Left ventricle myocardium inferior (tissue), 1 donor: Measurements from ENCODE around the gene HS6ST2. TPM values are rescaled to one million over a fixed set of nuclear protein-coding genes. Genes with fewer than 3 reads are reported as not detected.

Experiments
- DNase-seq: peaks from one replicate; pipeline ENCODE4 v3.0.0-alpha.2; 2020
- H3K27ac ChIP-seq: fragments of 200-600 bp; replicated peaks from 2 replicates; pipeline ENCODE4 v1.8.0; 2021
- H3K27me3 ChIP-seq: fragments of 200-600 bp; 2 replicates; pipeline ENCODE4 v1.8.0; 2021; ENCODE audit warnings: low read depth
- H3K36me3 ChIP-seq: fragments of 200-600 bp; 2 replicates; pipeline ENCODE4 v1.8.0; 2021
- H3K4me1 ChIP-seq: fragments of 200-600 bp; 2 replicates; pipeline ENCODE4 v1.8.0; 2021
- H3K4me3 ChIP-seq: fragments of 200-600 bp; 2 replicates; pipeline ENCODE4 v1.8.0; 2021; ENCODE audit warnings: mild to moderate bottlenecking, moderate library complexity
- H3K9me3 ChIP-seq: fragments of 200-600 bp; replicated peaks from 2 replicates; pipeline ENCODE4 v1.8.0; 2021
- CTCF ChIP-seq: fragments of 200-600 bp; IDR thresholded peaks from 2 replicates; pipeline ENCODE4 v1.8.0; 2021; ENCODE audit warnings: antibody characterized with exemption, mild to moderate bottlenecking, borderline replicate concordance
- intact Hi-C: fragments of 100-400 bp; cut with micrococcal nuclease; formaldehyde crosslinking; loops from one replicate; pipeline ENCODE4 v1.11.0; 2022
- total RNA-seq: library from RNA; stranded (reverse); fragmentation: NEBNext Ultra II Directional; extraction: Animal tissue kit (Norgen Biotek cat#: 25700); gene quantifications from one replicate; pipeline ENCODE4 v1.2.1, GENCODE V29; 2021
- donor health status: DM: no; HTN: yes; CAD: no; lungs with severe emphysema.

The HS6ST2 gene
- total RNA-seq, 1 donor from 2014 or later: 0.19 TPM

GRCh38 chrX:132652871-132653270 lies 305.6 kb downstream of the HS6ST2 start:
- Histone ChIP-seq H3K27ac (no peak overlapping the region), H3K27me3 (no peaks in the 10 kb centered on the region), H3K4me3 (no peak overlapping the region), H3K36me3 (no peaks in the 10 kb centered on the region), H3K4me1 (no peaks in the 10 kb centered on the region), H3K9me3 (no peaks in the 10 kb centered on the region)
- no peak for DNase-seq
- intact Hi-C loops: no loop called here
- TF ChIP-seq CTCF: no peak

DNA sequence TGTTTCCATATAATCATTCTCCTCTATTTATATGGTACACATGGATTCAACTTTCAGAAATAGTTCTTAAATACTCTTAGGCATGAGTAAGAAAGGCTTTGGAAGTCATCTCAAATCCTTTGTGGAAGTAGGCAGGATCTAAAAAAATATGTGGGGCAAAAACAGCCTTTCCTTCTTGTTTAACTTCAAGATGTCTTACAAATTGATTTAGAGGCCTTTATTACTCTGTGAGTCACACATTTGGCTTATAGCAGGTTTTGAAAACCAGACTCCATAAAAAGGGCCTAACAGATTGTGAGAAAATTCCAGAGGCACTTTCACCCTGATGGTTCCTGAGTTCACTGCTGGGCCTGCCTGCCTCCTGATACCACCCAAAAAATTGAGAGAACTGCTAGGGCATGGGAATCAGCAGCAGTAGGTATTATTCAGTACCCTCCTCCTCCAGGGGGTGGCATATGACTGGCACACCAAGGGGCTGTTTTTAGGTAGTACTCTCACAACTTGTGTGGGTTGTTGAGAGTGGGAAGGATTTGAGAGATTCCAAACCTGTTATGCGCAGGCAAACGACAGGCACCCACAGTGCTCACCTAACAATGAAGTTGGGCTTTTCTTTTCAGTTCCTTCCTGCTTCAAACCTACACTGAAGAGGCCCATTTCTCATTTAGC lies 306.9 kb downstream of the HS6ST2 start:
- no peaks in the 10 kb centered on the region for H3K4me1 ChIP-seq
- H3K27me3 ChIP-seq: no peaks in the 10 kb centered on the region
- H3K4me3 ChIP-seq: no peak overlapping the region
- H3K27ac ChIP-seq: no peak overlapping the region
- DNase-seq: no peak
- intact Hi-C loops: no loop called here
- H3K36me3 ChIP-seq: no peaks in the 10 kb centered on the region
- no peaks in the 10 kb centered on the region for H3K9me3 ChIP-seq
- TF ChIP-seq CTCF: no peak

DNA sequence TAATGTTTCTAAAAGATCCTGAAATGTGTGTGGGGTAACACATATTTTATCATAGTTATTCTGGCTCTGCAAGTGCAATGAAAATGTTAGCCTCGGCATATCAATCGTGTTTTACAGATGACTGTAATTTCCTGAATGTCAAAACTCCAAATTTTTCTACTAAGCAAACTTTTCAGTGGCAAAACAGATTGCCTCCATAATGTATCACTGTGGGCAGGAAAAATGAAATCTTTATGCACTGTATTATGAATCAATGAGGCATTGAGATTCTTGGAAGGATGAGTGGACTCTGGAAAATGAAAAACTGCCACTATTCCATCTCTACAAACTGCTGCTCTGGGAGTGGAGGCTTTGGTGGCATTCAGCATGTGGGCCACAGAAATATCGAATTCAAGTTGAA lies 309.5 kb downstream of the HS6ST2 start:
- no peaks in the 10 kb centered on the region for H3K4me1 ChIP-seq
- no peaks in the 10 kb centered on the region for H3K36me3 ChIP-seq
- no peaks in the 10 kb centered on the region for H3K9me3 ChIP-seq
- intact Hi-C loops: no loop called here
- H3K27me3 ChIP-seq: no peaks in the 10 kb centered on the region
- TF ChIP-seq CTCF: no peak
- no peak for DNase-seq
- no peak overlapping the region for H3K27ac ChIP-seq
- H3K4me3 ChIP-seq: no peak overlapping the region

- H3K36me3 ChIP-seq: no peaks in the 10 kb centered on the region
- no peak for DNase-seq
- H3K9me3 ChIP-seq: no peaks in the 10 kb centered on the region
- TF ChIP-seq CTCF: no peak
- no peak overlapping the region for H3K27ac ChIP-seq
- H3K4me1 ChIP-seq: no peaks in the 10 kb centered on the region
- intact Hi-C loops: no loop called here
- H3K27me3 ChIP-seq: no peaks in the 10 kb centered on the region
- H3K4me3 ChIP-seq: no peak overlapping the region
Observed at GRCh38 chrX:132639446-132639845, 319.0 kb downstream of the HS6ST2 start.

DNA sequence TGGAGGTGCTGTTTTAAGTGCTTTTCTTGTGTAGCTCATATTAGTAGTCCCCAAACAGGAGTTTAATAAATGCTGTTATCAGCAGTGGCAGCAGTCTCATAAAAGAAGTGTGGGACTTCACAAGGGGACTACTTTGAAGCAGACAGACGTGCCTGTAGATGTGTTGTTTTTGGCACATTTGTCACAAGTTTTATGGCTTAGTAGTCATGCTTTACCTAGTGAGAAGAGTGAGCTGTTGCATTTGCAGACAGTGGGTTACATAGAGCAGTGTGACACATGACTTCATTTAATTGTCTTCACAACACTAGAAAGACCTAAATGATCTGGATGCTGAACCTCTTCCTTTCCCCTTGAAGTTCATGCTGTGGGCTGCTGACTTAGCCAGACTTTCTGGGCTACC lies 320.1 kb downstream of the HS6ST2 start:
- intact Hi-C loops: no loop called here
- TF ChIP-seq CTCF: no peak
- H3K36me3 ChIP-seq: no peaks in the 10 kb centered on the region
- H3K27me3 ChIP-seq: no peaks in the 10 kb centered on the region
- H3K4me3 ChIP-seq: no peak overlapping the region
- H3K9me3 ChIP-seq: no peaks in the 10 kb centered on the region
- H3K27ac ChIP-seq: no peak overlapping the region
- H3K4me1 ChIP-seq: no peaks in the 10 kb centered on the region
- DNase-seq: no peak
